ENCODE measurements around the gene CTNND2.
A peak's percentile ranks its signal among the peaks of the same experiment; 100 is the strongest.

CTNND2 gene

GRCh38 chr5:11400316-11400715 lies 503.9 kb downstream of the CTNND2 start:
- Histone ChIP-seq H3K27ac (ENCODE audit: low read depth, low read length, severe bottlenecking) (no peak overlapping the region), H3K9me3 (ENCODE audit: control insufficient read depth, low read length) (no peaks in the 10 kb centered on the region), H3K36me3 (ENCODE audit: control insufficient read depth, insufficient read depth, low read length) (no peaks in the 10 kb centered on the region), H3K4me3 (ENCODE audit: extremely low read depth, insufficient read depth, low read length, poor library complexity, severe bottlenecking) (no peak overlapping the region), H3K4me1 (ENCODE audit: control insufficient read depth, insufficient read depth, low read length, poor library complexity, severe bottlenecking) (no peaks in the 10 kb centered on the region)
- WGBS, 2 experiments (ENCODE audit: insufficient coverage in 2 of 2), result 86 to 91% methylated on average over 2 of the region's 2 CpGs

DNA sequence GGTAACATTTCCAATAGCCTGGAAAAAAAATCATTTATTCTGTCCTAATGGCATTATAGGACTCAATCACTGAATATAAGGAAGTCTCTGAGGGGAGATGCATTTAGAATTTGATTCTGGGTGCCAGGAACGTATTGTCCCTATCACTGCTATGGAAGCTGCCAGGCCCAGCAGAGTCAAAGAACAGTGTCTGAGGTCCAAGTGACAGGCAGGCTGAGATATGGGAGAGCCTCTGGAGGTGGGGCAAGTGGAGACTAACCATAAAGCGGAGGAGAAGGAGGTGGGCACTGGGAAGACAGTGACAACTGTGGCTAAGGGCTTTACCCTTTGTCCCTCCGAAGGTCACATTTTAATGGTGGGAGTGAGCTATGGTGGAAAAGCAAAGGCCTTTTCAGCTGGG lies 505.5 kb downstream of the CTNND2 start:
- 90 to 93% methylated on average over 2 to 3 of the region's 3 CpGs for WGBS, 2 experiments (ENCODE audit: insufficient coverage in 2 of 2)
- H3K4me3 ChIP-seq (ENCODE audit: extremely low read depth, insufficient read depth, low read length, poor library complexity, severe bottlenecking), result no peak overlapping the region

DNA sequence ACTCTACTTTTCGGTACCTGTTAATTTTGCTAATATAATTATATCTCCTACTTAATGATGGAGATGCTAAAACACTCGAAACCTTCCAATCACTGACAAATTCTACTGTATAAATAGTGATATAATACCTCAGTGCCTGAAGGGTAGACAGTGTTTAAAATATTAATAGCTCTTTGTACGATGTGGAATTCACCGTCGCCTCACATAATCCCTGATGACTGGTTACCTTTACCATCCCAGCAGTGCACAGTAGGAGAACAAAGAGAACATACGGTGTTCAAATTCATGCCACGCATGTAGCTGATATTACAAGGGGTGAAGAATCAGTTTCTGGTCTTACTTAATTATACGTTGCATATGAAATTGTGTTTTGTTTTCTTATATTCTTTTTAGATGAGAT lies 506.7 kb downstream of the CTNND2 start:
- Histone ChIP-seq H3K4me3 (ENCODE audit: extremely low read depth, insufficient read depth, low read length, poor library complexity, severe bottlenecking) (no peak overlapping the region), H3K4me1 (ENCODE audit: control insufficient read depth, insufficient read depth, low read length, poor library complexity, severe bottlenecking) (no peaks in the 10 kb centered on the region), H3K27ac (ENCODE audit: low read depth, low read length, severe bottlenecking) (no peak overlapping the region), H3K9me3 (ENCODE audit: control insufficient read depth, low read length) (no peaks in the 10 kb centered on the region), H3K36me3 (ENCODE audit: control insufficient read depth, insufficient read depth, low read length) (no peaks in the 10 kb centered on the region)
- 94 to 100% methylated on average over 2 to 4 of the region's 8 CpGs for WGBS, 2 experiments (ENCODE audit: insufficient coverage in 2 of 2)

More for the DNA sequence above, 505.5 kb downstream of the CTNND2 start:
- Histone ChIP-seq H3K27ac (ENCODE audit: low read depth, low read length, severe bottlenecking) (no peak overlapping the region), H3K36me3 (ENCODE audit: control insufficient read depth, insufficient read depth, low read length) (no peaks in the 10 kb centered on the region), H3K4me1 (ENCODE audit: control insufficient read depth, insufficient read depth, low read length, poor library complexity, severe bottlenecking) (no peaks in the 10 kb centered on the region), H3K9me3 (ENCODE audit: control insufficient read depth, low read length) (no peaks in the 10 kb centered on the region)

DNA sequence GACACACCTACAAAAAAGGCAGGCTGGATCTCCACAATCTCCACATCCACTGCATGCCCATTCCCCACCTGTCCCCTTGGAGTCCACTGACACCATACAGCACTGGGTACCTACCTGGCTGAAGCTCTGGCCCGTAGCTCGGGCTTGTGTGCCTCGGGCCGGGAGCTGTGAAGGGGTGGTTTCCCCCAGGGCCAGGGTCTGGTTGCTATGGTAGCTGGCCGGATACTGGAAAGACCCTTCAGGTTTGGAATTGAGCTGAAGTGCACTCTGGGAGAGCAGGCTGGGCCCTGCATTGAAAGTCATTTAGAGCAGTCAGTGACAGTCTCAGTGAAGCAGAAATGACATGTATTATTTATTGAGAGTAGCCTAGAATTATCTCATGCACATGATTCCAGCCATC lies 507.3 kb downstream of the CTNND2 start:
- H3K4me3 ChIP-seq (ENCODE audit: extremely low read depth, insufficient read depth, low read length, poor library complexity, severe bottlenecking), result no peak overlapping the region
- H3K9me3 ChIP-seq (ENCODE audit: control insufficient read depth, low read length), result no peaks in the 10 kb centered on the region
- H3K27ac ChIP-seq (ENCODE audit: low read depth, low read length, severe bottlenecking), result no peak overlapping the region
- H3K4me1 ChIP-seq (ENCODE audit: control insufficient read depth, insufficient read depth, low read length, poor library complexity, severe bottlenecking), result no peaks in the 10 kb centered on the region
- WGBS, 2 experiments (ENCODE audit: insufficient coverage in 2 of 2), result 81 to 89% methylated on average over 3 to 5 of the region's 5 CpGs
- H3K36me3 ChIP-seq (ENCODE audit: control insufficient read depth, insufficient read depth, low read length), result no peaks in the 10 kb centered on the region

GRCh38 chr5:11394933-11395332 lies 509.3 kb downstream of the CTNND2 start:
- no peak overlapping the region for H3K4me3 ChIP-seq (ENCODE audit: extremely low read depth, insufficient read depth, low read length, poor library complexity, severe bottlenecking)
- H3K9me3 ChIP-seq (ENCODE audit: control insufficient read depth, low read length), result no peaks in the 10 kb centered on the region
- WGBS, 2 experiments (ENCODE audit: insufficient coverage in 2 of 2), result no CpG with 5 or more reads among the region's 5 CpGs
- peaks cover 6% of the 10 kb centered on the region for H3K4me1 ChIP-seq (ENCODE audit: control insufficient read depth, insufficient read depth, low read length, poor library complexity, severe bottlenecking)
- H3K27ac ChIP-seq (ENCODE audit: low read depth, low read length, severe bottlenecking), result no peak overlapping the region
- no peaks in the 10 kb centered on the region for H3K36me3 ChIP-seq (ENCODE audit: control insufficient read depth, insufficient read depth, low read length)

DNA sequence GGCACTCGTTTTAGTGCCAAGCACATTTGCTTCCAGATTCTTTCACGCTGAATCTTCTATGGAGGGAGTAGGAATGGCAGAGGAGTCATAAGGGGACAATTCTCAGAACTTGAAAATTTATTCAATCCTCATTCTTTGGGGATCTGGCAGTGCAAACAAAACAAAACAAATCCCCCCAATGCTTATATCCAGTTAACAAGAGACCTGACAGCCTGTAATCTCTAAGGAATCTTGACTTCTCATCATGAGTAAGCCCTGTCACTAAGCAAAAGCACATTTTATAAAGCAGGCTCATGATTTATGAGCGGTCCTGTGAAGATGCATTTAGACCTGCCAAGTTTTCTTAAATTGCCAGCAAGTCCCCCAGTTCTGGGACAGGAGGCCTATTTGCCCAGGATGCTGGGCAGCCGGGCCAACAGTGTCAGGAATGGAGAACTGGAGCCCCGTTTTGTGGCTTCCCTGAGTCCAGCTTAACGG lies 513.9 kb downstream of the CTNND2 start:
- H3K9me3 ChIP-seq (ENCODE audit: control insufficient read depth, low read length), result no peaks in the 10 kb centered on the region
- H3K36me3 ChIP-seq (ENCODE audit: control insufficient read depth, insufficient read depth, low read length), result no peaks in the 10 kb centered on the region
- H3K4me1 ChIP-seq (ENCODE audit: control insufficient read depth, insufficient read depth, low read length, poor library complexity, severe bottlenecking), result peaks cover 10% of the 10 kb centered on the region
- 82 to 93% methylated on average over 3 of the region's 6 CpGs for WGBS, 2 experiments (ENCODE audit: insufficient coverage in 2 of 2)
- no peak overlapping the region for H3K27ac ChIP-seq (ENCODE audit: low read depth, low read length, severe bottlenecking)
- no peak overlapping the region for H3K4me3 ChIP-seq (ENCODE audit: extremely low read depth, insufficient read depth, low read length, poor library complexity, severe bottlenecking)

- Histone ChIP-seq H3K27ac (ENCODE audit: low read depth, low read length, severe bottlenecking) (no peak overlapping the region), H3K9me3 (ENCODE audit: control insufficient read depth, low read length) (no peaks in the 10 kb centered on the region), H3K4me3 (ENCODE audit: extremely low read depth, insufficient read depth, low read length, poor library complexity, severe bottlenecking) (no peak overlapping the region), H3K4me1 (ENCODE audit: control insufficient read depth, insufficient read depth, low read length, poor library complexity, severe bottlenecking) (peaks cover 11% of the 10 kb centered on the region), H3K36me3 (ENCODE audit: control insufficient read depth, insufficient read depth, low read length) (no peaks in the 10 kb centered on the region)
- 80 to 88% methylated on average over 1 to 2 of the region's 3 CpGs for WGBS, 2 experiments (ENCODE audit: insufficient coverage in 2 of 2)
Measured at GRCh38 chr5:11387382-11387781, 516.9 kb downstream of the CTNND2 start.

- WGBS, 2 experiments (ENCODE audit: insufficient coverage in 2 of 2), result no CpG with 5 or more reads among the region's 2 CpGs
- H3K36me3 ChIP-seq (ENCODE audit: control insufficient read depth, insufficient read depth, low read length), result no peaks in the 10 kb centered on the region
- peaks cover 11% of the 10 kb centered on the region for H3K4me1 ChIP-seq (ENCODE audit: control insufficient read depth, insufficient read depth, low read length, poor library complexity, severe bottlenecking)
- no peak overlapping the region for H3K27ac ChIP-seq (ENCODE audit: low read depth, low read length, severe bottlenecking)
- no peaks in the 10 kb centered on the region for H3K9me3 ChIP-seq (ENCODE audit: control insufficient read depth, low read length)
- H3K4me3 ChIP-seq (ENCODE audit: extremely low read depth, insufficient read depth, low read length, poor library complexity, severe bottlenecking), result no peak overlapping the region
Measured at GRCh38 chr5:11386398-11386797, 517.8 kb downstream of the CTNND2 start.

GRCh38 chr5:11385901-11386293 lies 518.3 kb downstream of the CTNND2 start:
- Histone ChIP-seq H3K36me3 (ENCODE audit: control insufficient read depth, insufficient read depth, low read length) (no peaks in the 10 kb centered on the region), H3K9me3 (ENCODE audit: control insufficient read depth, low read length) (no peaks in the 10 kb centered on the region), H3K27ac (ENCODE audit: low read depth, low read length, severe bottlenecking) (no peak overlapping the region), H3K4me1 (ENCODE audit: control insufficient read depth, insufficient read depth, low read length, poor library complexity, severe bottlenecking) (peaks cover 11% of the 10 kb centered on the region), H3K4me3 (ENCODE audit: extremely low read depth, insufficient read depth, low read length, poor library complexity, severe bottlenecking) (no peak overlapping the region)
- 0 to 8% methylated on average over 1 to 2 of the region's 3 CpGs for WGBS, 2 experiments (ENCODE audit: insufficient coverage in 2 of 2)

DNA sequence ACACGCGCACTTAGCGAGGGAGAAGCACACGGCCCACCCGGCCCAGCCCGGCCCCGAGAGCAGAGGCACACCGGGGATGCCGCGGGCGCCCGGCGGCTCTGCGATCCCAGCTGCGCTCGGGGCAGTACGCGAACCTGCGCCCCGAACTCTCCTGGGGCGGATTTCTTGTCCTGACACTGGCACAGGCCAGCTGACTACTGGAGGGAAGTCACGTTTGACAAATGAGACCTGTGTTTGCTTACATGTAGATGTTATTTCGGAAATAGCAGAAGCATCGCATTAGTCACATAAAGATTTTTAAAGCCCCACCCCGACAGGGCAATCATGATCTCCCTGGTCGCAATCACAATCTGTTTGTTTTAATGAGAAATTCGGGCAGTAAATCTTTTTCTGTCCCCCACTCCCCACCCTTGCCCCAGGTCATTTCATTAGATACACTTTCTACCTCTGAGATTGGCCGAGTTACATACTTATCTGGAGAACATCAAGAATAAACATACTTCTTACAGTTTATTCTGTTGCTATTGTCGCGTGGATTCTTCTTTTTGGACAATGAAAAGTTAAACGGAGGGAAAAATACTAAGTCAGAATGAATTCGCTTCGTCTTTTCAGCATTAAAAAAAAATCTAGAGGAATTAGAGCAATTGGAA lies 518.9 kb downstream of the CTNND2 start:
- H3K4me1 ChIP-seq (ENCODE audit: control insufficient read depth, insufficient read depth, low read length, poor library complexity, severe bottlenecking), result peaks cover 10% of the 10 kb centered on the region
- peak overlapping the region; percentile 26 for H3K4me3 ChIP-seq (ENCODE audit: extremely low read depth, insufficient read depth, low read length, poor library complexity, severe bottlenecking)
- no peaks in the 10 kb centered on the region for H3K9me3 ChIP-seq (ENCODE audit: control insufficient read depth, low read length)
- 1 to 2% methylated on average over 19 to 20 of the region's 33 CpGs for WGBS, 2 experiments (ENCODE audit: insufficient coverage in 2 of 2)
- H3K27ac ChIP-seq (ENCODE audit: low read depth, low read length, severe bottlenecking), result no peak overlapping the region
- no peaks in the 10 kb centered on the region for H3K36me3 ChIP-seq (ENCODE audit: control insufficient read depth, insufficient read depth, low read length)

DNA sequence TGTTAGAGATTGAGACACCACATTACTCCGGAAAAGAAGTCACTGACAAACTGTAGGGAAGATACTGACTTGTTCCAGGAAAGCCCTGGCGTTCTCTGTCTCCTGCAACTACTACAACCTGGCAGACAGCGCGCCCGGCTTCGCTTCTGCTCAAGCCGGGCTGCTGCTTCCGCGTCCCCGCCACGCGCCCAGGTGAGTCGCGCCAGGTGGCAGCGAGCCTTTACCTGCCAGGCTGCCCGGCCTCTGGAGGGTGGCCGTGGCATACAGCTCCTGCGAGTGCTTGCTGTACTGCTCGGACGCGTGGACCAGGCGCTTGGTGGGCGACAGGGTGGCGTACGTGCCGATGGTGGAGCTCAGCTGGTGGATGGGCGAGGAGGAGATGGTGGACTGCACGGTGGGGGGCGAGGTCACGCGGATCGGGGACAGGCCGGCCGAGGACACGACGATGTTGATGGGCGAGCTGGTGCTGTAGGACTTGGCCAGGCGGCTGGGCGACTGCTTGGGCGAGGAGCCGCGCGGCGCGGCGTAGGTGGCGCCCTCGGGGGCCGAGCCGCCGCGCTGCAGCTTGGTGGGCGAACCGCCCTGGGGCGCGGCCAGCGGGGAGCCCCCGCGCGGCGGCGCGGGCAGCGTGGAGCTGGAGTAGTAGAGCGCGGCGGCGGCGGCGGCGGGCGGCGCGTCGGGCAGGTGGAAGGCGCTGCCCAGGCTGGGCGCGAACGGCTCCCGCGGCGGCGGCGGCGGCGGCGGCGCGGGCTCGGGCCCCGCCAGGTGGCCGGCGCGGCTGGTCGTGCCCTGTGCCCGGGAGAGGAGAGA lies 519.6 kb downstream of the CTNND2 start:
- 4 to 7% methylated on average over 31 to 78 of the region's 96 CpGs for WGBS, 2 experiments (ENCODE audit: insufficient coverage in 2 of 2)
- Histone ChIP-seq H3K36me3 (ENCODE audit: control insufficient read depth, insufficient read depth, low read length) (no peaks in the 10 kb centered on the region), H3K4me1 (ENCODE audit: control insufficient read depth, insufficient read depth, low read length, poor library complexity, severe bottlenecking) (peaks cover 4% of the 10 kb centered on the region), H3K4me3 (ENCODE audit: extremely low read depth, insufficient read depth, low read length, poor library complexity, severe bottlenecking) (peak overlapping the region; percentile 26), H3K27ac (ENCODE audit: low read depth, low read length, severe bottlenecking) (no peak overlapping the region), H3K9me3 (ENCODE audit: control insufficient read depth, low read length) (no peaks in the 10 kb centered on the region)

Data from mesodermal cell (in vitro differentiated cells).